Right lobe of liver (tissue), 4 donors: ENCODE results near the gene GATD1.

ENCODE experiments used
- POLR2A ChIP-seq: fragments of 450-650 bp; IDR thresholded peaks from one replicate; pipeline ENCODE4 v1.6.1; 2017; ENCODE audit warnings: antibody characterized with exemption, mild to moderate bottlenecking
- TF ChIP-seq, protein P1 (sequence below), 4 donors: fragments of 200-600 bp in 3 of 4; fragments of 450-650 bp in 1 of 4; IDR thresholded peaks; one replicate each; pipeline versions ENCODE4 v1.5.1 to v1.8.0; 2016 to 2022; ENCODE audit warnings: antibody characterized with exemption in 4 of 4, mild to moderate bottlenecking in 2 of 4
- donor health status: DM: no; HTN: no; CAD: no.
- donor health status: DM: no; HTN: no; CAD: no.
- donor health status: DM: no; HTN: yes; CAD: no.

GRCh38 chr11:766106-766935 is 11.0 kb downstream of the GATD1 start:
- TF ChIP-seq, protein P1, sequence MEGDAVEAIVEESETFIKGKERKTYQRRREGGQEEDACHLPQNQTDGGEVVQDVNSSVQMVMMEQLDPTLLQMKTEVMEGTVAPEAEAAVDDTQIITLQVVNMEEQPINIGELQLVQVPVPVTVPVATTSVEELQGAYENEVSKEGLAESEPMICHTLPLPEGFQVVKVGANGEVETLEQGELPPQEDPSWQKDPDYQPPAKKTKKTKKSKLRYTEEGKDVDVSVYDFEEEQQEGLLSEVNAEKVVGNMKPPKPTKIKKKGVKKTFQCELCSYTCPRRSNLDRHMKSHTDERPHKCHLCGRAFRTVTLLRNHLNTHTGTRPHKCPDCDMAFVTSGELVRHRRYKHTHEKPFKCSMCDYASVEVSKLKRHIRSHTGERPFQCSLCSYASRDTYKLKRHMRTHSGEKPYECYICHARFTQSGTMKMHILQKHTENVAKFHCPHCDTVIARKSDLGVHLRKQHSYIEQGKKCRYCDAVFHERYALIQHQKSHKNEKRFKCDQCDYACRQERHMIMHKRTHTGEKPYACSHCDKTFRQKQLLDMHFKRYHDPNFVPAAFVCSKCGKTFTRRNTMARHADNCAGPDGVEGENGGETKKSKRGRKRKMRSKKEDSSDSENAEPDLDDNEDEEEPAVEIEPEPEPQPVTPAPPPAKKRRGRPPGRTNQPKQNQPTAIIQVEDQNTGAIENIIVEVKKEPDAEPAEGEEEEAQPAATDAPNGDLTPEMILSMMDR (IDR thresholded peaks at IDR 0.05), result no peak
- no peak for TF ChIP-seq POLR2A
